ENCODE measurements around the gene PLXNB3.

PLXNB3 gene

GRCh38 chrX:153766098-153766817 lies 2.2 kb downstream of the PLXNB3 start (continued):
- no peak for TF ChIP-seq SETDB1 (IDR thresholded peaks at IDR 0.05; ENCODE audit: insufficient read length, low read length)
- no peak for TF ChIP-seq MYNN (tag by site-specific recombination; IDR thresholded peaks at IDR 0.05; ENCODE audit: borderline replicate concordance)
- peak; percentile 71; the same call in 1 of the 2 replicates for TF ChIP-seq ZBTB48 (tag by site-specific recombination; IDR thresholded peaks at IDR 0.05)
- TF ChIP-seq FEZF1 (tag by site-specific recombination; IDR thresholded peaks at IDR 0.05), result no peak
- no peak for TF ChIP-seq ZNF621 (tag by site-specific recombination; IDR thresholded peaks at IDR 0.05)
- TF ChIP-seq ZBTB20 (tag by site-specific recombination; IDR thresholded peaks at IDR 0.05), result peak; percentile 35; the same call in 1 of the 2 replicates
- peak; percentile 77; the same call in 1 of the 2 replicates for TF ChIP-seq ZIC2 (tag by site-specific recombination; IDR thresholded peaks at IDR 0.05)
- no peak for TF ChIP-seq ZNF777 (tag by site-specific recombination; IDR thresholded peaks at IDR 0.05; ENCODE audit: borderline replicate concordance)
- TF ChIP-seq ZNF791 (tag by site-specific recombination; IDR thresholded peaks at IDR 0.05), result no peak
- TF ChIP-seq KLF10 (tag by site-specific recombination; IDR thresholded peaks at IDR 0.05), result no peak
- no peak for TF ChIP-seq ZNF148 (tag by site-specific recombination; IDR thresholded peaks at IDR 0.05; ENCODE audit: borderline replicate concordance)
- TF ChIP-seq ZNF624 (tag by site-specific recombination; IDR thresholded peaks at IDR 0.05), result no peak
- no peak for TF ChIP-seq ZNF426 (tag by site-specific recombination; IDR thresholded peaks at IDR 0.05)
- no peak for TF ChIP-seq BCL11B (tag by site-specific recombination; IDR thresholded peaks at IDR 0.05; ENCODE audit: low read depth)
- TF ChIP-seq ZBTB10 (tag by site-specific recombination; IDR thresholded peaks at IDR 0.05), result peak; percentile 54; the same call in 1 of the 2 replicates
- TF ChIP-seq AEBP2 (tag by site-specific recombination; IDR thresholded peaks at IDR 0.05; ENCODE audit: borderline replicate concordance), result no peak
- TF ChIP-seq ZBTB17 (tag by site-specific recombination; IDR thresholded peaks at IDR 0.05), result peak; percentile 69
- TF ChIP-seq ZNF677 (tag by site-specific recombination; IDR thresholded peaks at IDR 0.05), result no peak
- peak; percentile 45 for TF ChIP-seq ZBTB26 (tag by site-specific recombination; optimal IDR thresholded peaks at IDR 0.05)
- TF ChIP-seq MZF1 (tag by site-specific recombination; IDR thresholded peaks at IDR 0.05; ENCODE audit: borderline replicate concordance), result no peak
- TF ChIP-seq ZNF639 (tag by site-specific recombination; IDR thresholded peaks at IDR 0.05), result peak; percentile 13; the same call in 1 of the 2 replicates
- no peak for TF ChIP-seq ZNF776 (tag by site-specific recombination; IDR thresholded peaks at IDR 0.05; ENCODE audit: borderline replicate concordance)
- TF ChIP-seq HOXA7 (CRISPR knock-in tag; IDR thresholded peaks at IDR 0.05; ENCODE audit: borderline replicate concordance), result no peak
- peak; percentile 95 for TF ChIP-seq ZNF398 (tag by site-specific recombination; IDR thresholded peaks at IDR 0.05)
- TF ChIP-seq ZNF2 (tag by site-specific recombination; IDR thresholded peaks at IDR 0.05), result 0 out of 2 replicates have a peak, but pooled peaks have one; percentile 30
- TF ChIP-seq BCL11A (tag by site-specific recombination; IDR thresholded peaks at IDR 0.05; ENCODE audit: low read depth), result peak; percentile 59; the same call in 1 of the 2 replicates
- no peak for TF ChIP-seq ZNF354C (tag by site-specific recombination; IDR thresholded peaks at IDR 0.05; ENCODE audit: borderline replicate concordance, low read depth)
- no peak for TF ChIP-seq ZNF529 (tag by site-specific recombination; IDR thresholded peaks at IDR 0.05; ENCODE audit: insufficient replicate concordance)
